Renal cortex interstitium (tissue), 11 donors: ENCODE data around the gene INO80D. TPM values are rescaled to one million over a fixed set of nuclear protein-coding genes. Genes with fewer than 3 reads are reported as not detected.
"Not testable (repeated sequence)": the region's sequence is repeated elsewhere in the genome, so short reads cannot be mapped to it uniquely, and the experiment has no call there.

ENCODE experiments used
- DNase-seq, 11 donors: peaks; one replicate each; pipeline ENCODE4 v3.0.0-alpha.2; 2013; ENCODE audit warnings: low read depth in 9 of 11, low spot score in 4 of 11; ENCODE audit errors: extremely low read depth in 1 of 11
- polyA plus RNA-seq, 3 donors: library from polyadenylated mRNA; unstranded; fragments of 120-200 nt; gene quantifications; one replicate each; pipeline ENCODE4 v1.2.1, GENCODE V29; 2013; ENCODE audit not compliant: insufficient read length in 3 of 3

Gene INO80D
- polyA plus RNA-seq, 3 donors, result 8.8 to 10.8 (median 10.1) TPM

- DNase-seq, result no peak
Measured at GRCh38 chr2:206040525-206040924, 45.4 kb downstream of the INO80D start.

- not testable (repeated sequence) for DNase-seq
Measured at GRCh38 chr2:206035393-206035792, 50.6 kb downstream of the INO80D start.

- not testable (repeated sequence) for DNase-seq
Measured at GRCh38 chr2:206033452-206033851, 52.5 kb downstream of the INO80D start.

GRCh38 chr2:206031950-206032567, 53.9 kb downstream of the INO80D start:
- DNase-seq, result no peak

GRCh38 chr2:206031162-206031784, 54.7 kb downstream of the INO80D start:
- no peak for DNase-seq

GRCh38 chr2:206028101-206028500, 57.9 kb downstream of the INO80D start:
- DNase-seq, result no peak

- no peak for DNase-seq
Measured at GRCh38 chr2:206023183-206023582, 62.8 kb downstream of the INO80D start.

GRCh38 chr2:206020171-206020570, 65.8 kb downstream of the INO80D start:
- no peak for DNase-seq

GRCh38 chr2:206015746-206016145, 70.2 kb downstream of the INO80D start:
- not testable (repeated sequence) for DNase-seq

- DNase-seq, result no peak
Measured at GRCh38 chr2:206011795-206012194, 74.2 kb downstream of the INO80D start.

GRCh38 chr2:206011018-206011614, 74.9 kb downstream of the INO80D start:
- DNase-seq, result no peak

GRCh38 chr2:206004004-206004693, 81.8 kb downstream of the INO80D start:
- DNase-seq, result no peak

- DNase-seq, result no peak
Measured at GRCh38 chr2:206002440-206002839, 83.5 kb downstream of the INO80D start.

GRCh38 chr2:206001912-206002311, 84.1 kb downstream of the INO80D start:
- no peak for DNase-seq

- no peak for DNase-seq
Measured at GRCh38 chr2:206000776-206001175, 85.2 kb downstream of the INO80D start.

- DNase-seq, result no peak
Measured at GRCh38 chr2:205998583-205998982, 87.4 kb downstream of the INO80D start.

GRCh38 chr2:205996161-205996560, 89.8 kb downstream of the INO80D start:
- DNase-seq, result no peak

- no peak for DNase-seq
Measured at GRCh38 chr2:205995260-205995659, 90.7 kb downstream of the INO80D start.

- no peak for DNase-seq
Measured at GRCh38 chr2:205994344-205994743, 91.6 kb downstream of the INO80D start.

- DNase-seq, result no peak
Measured at GRCh38 chr2:205990104-205990503, 95.9 kb downstream of the INO80D start.
